Choroid plexus epithelial cell (primary cell): Measurements from ENCODE around the gene EPHB3.
A peak's percentile ranks its signal among the peaks of the same experiment; 100 is the strongest.

Experiments used
- DNase-seq: peaks from one replicate; pipeline ENCODE4 v3.0.0-alpha.2; 2010; ENCODE audit warnings: low read depth
- H3K4me3 ChIP-seq: 2 replicates; pipeline ENCODE4 v1.5.1; 2011; ENCODE audit warnings: low read depth, mild to moderate bottlenecking, control low read depth, low read length, moderate library complexity
- TF ChIP-seq, protein P1 (sequence below): conservative IDR thresholded peaks from 2 replicates; pipeline ENCODE4 v1.5.1; 2011; ENCODE audit warnings: low read depth, mild to moderate bottlenecking, control low read depth, inconsistent platforms, low read length, moderate library complexity

Gene EPHB3

DNA sequence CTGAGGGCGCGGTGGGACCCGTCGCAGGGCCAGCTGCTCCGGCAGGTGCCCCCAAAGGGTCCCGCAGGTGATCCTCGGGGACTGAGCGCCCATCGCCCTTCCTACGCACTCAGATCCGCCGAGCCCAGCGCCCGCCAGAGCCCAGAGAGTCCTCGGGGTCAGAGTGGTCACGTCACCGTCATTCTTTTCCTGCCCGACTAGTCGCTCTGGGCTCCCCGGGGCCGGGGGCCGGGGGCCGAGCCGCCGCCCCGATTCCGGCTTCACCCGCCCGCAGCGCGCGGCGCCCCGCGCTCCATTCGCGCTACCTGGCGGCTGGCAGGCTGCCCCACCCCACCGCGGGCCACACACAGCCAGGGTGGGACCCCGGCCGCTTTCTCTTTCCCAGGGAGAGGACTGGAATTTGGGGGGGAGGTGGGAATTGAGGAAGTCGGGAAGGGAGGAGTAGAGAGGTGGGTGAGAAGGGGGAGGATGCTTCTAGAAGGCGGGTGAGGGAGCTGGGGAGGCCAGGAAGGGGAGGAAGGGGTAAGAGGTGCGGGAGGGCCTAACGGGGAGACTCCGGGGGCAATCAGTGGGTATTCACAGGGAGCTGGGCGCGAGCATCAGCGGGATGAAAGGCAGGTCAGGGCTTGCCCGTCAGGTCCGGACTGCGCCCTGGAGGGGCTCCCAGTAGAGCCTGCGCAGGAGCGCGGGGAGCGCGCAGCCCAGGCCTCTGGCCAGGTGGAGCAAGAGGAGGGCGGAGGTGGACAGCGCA is 36.1 kb upstream of the EPHB3 start:
- DNase-seq: no peak
- TF ChIP-seq, protein P1, sequence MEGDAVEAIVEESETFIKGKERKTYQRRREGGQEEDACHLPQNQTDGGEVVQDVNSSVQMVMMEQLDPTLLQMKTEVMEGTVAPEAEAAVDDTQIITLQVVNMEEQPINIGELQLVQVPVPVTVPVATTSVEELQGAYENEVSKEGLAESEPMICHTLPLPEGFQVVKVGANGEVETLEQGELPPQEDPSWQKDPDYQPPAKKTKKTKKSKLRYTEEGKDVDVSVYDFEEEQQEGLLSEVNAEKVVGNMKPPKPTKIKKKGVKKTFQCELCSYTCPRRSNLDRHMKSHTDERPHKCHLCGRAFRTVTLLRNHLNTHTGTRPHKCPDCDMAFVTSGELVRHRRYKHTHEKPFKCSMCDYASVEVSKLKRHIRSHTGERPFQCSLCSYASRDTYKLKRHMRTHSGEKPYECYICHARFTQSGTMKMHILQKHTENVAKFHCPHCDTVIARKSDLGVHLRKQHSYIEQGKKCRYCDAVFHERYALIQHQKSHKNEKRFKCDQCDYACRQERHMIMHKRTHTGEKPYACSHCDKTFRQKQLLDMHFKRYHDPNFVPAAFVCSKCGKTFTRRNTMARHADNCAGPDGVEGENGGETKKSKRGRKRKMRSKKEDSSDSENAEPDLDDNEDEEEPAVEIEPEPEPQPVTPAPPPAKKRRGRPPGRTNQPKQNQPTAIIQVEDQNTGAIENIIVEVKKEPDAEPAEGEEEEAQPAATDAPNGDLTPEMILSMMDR: no peak

DNA sequence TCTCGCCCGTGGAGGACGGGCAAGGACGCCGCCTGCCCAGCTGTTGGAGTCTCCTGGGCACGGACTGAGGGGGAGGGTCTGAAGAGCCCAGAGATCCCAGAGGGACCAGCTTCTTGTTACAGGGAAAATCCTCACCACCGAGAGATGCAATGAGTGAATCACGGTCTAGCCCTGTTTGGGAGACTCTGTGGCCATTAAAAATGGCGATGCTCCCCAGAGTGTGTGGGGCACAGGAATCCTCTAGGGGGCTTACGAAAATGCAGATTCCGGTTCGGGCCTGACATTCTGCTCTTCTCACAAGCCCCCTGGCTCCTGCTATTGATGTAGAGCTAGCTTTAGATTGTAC is 35.5 kb upstream of the EPHB3 start:
- DNase-seq: no peak
- TF ChIP-seq, protein P1: no peak
- peak overlapping the region; percentile 5 for H3K4me3 ChIP-seq

More for the DNA sequence above, 36.1 kb upstream of the EPHB3 start:
- peak overlapping the region; percentile 37 for H3K4me3 ChIP-seq

- no peak for DNase-seq
- TF ChIP-seq, protein P1: no peak
- H3K4me3 ChIP-seq: no peak overlapping the region
Measured at GRCh38 chr3:184531626-184532280, 29.8 kb upstream of the EPHB3 start.

GRCh38 chr3:184532940-184533732 is 28.4 kb upstream of the EPHB3 start:
- H3K4me3 ChIP-seq: no peak overlapping the region
- TF ChIP-seq, protein P1: no peak
- DNase-seq: no peak

DNA sequence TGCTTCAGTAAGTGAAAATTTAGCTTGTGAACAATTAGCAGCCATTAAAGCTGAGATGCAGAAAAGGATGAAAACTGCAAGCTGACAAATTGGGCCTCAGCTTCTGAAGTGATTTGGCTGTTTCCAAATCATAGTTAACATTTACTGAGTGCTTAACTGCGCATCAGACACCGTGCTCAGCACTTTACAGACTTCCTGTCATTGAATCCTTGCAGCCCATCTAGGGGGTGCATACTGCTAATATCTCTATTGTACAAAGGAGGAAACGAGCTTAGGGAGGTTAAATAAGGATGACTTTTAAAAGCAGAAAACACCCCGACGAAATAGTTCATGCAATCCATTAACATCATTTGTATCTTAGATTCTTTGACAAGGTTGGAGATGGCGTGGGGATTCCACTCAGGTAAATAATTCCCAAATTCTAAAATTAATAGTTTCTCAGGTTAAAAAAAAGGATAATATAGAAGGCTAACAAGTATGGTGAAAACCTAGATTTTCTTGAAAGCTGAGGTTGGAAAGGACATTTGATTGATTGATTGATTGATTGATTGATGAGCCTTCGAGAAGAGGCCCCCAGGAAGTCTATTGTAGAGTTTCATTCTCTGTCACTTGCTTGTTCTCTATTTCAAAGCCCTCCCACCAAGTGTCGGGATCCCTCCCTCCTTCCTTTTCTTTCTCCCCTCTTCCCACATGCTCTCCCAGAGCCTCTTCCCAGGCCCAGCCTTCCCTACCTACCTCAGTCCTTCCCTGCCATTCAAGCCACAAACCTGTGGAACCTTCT is 23.5 kb upstream of the EPHB3 start:
- no peak overlapping the region for H3K4me3 ChIP-seq
- no peak for DNase-seq
- TF ChIP-seq, protein P1: no peak

GRCh38 chr3:184538666-184539431 is 22.7 kb upstream of the EPHB3 start:
- TF ChIP-seq, protein P1: no peak
- no peak overlapping the region for H3K4me3 ChIP-seq
- no peak for DNase-seq
